ENCODE measurements around the gene ANKH.

Gene ANKH

DNA sequence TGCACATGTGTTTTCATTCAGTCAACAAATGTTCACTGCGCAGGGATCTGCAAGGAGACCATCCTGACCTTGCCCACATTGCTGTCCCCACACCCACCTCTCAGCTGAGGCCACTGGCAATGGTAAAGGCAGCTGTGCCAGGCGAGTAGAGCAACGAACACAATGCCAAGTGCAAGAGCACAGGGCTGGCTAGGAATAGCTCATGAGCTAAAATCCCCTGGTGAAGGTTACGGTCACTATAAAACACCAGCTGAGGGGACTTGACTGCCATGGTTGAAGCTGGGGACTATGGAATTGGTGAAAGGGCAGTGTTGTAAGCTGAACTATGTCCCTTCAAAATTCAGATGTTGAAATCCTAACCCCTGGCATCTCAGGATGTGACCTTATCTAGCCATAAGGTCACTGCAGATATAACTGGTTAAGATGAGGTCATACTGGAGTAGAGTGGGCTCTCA, 111.0 kb downstream of the ANKH start:
- no peak for DNase-seq (ENCODE audit: low read depth in 3 of 3)

DNA sequence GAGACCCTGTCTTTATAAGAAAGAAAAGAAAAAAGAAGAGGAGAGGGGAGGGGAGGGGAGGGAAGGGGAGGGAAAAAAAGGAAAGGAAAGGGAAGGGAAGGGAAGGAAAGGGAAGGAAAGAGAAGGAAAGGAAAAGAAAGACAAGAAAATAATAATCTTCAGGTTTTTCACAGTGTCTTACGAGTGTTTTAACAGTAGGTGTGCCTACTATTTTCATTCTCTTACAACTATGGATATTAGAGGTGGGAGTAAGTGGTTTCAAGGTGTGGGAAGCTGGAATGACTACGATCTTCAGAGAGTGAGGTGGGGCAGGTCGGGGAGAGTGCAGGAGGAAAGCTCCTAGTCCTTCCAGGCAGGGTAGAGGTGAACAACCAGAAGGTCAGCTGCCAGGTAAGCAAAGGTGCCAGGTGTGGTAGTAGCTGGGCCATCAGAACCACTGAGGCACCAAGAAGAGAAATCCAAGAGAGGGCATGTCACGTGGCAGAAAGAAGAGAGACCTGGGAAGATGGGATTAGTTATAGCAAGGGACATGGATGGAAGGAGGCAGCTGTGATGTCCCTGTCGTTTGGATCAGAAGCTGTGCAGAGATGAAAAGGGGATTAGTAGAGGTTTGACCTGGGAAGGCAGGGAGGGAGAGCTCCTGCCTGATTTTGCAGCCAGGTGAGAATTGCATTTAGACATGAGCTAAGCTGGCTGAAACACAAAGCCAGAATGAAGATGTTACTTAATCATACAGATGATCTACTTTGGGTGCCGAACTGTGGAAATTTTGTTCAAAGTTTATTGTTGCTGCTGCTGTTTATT, 111.6 kb downstream of the ANKH start:
- DNase-seq (ENCODE audit: low read depth in 3 of 3) = no peak

DNA sequence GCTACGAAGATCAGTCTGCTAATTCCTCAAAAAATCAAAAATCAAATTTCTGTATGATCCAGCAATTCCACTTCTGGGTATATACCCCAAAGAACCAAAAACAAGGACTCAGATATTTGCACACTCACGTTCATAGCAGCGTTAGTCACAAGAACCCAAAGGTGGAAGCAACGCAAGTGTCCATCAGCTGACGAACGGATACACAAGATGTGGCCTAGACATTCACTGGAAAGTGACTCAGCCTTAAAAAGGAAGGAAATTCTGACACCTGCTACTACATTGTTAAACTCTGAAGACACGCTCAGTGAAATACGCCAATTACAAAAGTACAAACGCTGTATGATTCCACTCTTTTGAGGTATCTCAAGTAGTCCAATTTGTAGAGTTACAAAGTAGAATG, 113.7 kb downstream of the ANKH start:
- no peak for DNase-seq (ENCODE audit: low read depth in 3 of 3)

DNA sequence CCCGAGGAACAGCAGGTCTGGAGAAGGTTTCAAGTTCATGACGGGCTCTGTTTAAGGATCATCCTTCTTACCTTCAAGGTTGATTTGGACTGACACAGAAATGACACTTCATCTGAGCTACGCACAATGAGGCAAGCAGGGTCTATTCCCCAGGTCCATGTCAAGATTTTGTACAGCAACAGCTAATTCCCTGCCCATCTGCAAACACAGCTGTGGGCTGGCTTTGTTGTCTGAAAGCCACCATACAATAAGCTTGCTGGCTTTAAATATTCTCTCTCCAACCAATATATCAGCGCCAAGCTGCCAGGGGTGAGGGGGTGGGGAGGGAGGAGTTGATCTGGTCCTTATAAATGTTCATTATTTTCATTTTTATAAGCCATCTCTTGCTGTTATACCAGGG, 115.1 kb downstream of the ANKH start:
- DNase-seq (ENCODE audit: low read depth in 3 of 3) = no peak

DNA sequence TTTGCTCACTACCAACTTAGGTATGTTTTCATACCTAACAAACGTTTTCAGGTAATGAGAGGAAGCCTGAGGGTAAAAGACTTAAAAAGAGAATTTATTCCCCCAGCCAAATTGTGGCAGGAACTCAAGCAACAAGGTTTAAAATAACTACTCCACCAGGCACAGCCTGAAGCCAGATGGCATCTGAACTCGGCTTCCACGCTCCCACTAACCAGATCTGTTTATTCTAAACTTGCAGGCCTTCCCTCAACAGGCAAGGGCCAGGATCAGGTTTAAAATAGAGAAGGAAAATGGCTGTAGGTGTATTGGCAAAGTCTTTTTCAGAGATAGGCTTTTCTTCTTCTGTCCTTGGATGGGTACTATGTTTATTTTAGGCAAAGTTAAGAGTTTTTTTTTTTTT, 117.6 kb downstream of the ANKH start:
- DNase-seq (ENCODE audit: low read depth in 3 of 3) = no peak

DNA sequence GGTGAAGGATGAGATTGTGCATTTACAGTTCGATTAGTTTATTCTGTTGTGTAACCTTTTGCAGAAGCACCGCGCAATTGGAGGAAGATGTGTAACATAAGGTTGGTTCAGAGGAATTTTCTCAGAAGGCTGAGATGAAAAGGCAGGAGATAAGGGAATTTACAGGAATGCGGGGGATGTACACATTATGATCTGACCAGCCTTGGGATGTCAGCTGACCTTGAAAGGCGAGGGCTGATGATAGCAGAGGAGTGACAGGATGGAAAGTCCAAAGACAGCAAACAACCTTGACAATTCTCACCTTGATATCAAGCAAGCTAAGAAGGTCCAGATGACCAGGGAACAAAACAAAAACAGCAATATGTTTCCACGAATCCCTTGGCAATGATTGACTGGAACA, 118.3 kb downstream of the ANKH start:
- no peak for DNase-seq (ENCODE audit: low read depth in 3 of 3)

DNA sequence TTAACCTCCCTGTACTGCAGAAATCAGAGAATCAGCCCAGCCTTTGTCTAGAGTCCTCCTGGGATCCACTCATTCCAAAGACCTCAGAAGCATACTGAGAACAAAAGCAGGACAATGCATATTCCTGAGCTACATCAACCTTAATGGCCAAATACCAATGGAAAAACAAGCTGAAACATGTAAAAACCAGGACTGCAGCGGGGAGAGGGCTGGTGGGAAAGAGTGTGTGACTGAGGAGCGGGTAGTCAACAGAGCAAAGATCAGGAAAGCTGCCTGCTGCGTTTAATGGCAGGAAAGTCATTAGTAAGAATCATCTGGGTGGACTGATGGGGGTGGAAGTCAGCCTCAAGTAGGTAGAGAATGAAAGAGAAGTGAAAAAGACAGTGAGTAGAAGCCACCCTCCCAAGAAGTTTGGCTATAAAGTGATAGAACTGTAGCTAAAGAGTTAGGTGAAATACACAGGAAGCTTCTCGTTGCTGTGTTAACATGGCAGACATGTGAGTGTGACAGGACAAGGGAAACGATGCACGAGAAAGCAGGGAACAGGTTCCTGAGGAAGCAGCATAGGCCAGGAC, 119.0 kb downstream of the ANKH start:
- no peak for DNase-seq (ENCODE audit: low read depth in 3 of 3)

DNA sequence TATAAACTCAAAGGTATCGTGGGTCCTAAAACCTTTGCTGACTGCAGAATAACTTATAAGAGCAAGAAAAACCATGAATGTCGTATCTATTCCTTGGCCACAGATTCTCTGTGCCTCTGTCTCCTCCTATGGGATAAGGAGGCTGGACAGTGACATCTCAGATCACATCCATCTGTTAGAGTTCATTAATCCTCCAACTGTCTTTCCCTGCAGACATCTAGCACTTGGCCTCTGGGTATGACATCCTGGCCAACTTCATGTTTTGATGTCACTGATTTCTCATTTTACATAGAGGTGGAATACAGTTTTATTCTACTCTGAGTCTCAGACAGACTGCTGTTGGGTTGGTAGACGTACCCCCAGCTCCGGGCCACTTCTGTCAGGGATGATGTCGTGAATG, 120.9 kb downstream of the ANKH start:
- no peak for DNase-seq (ENCODE audit: low read depth in 3 of 3)

DNA sequence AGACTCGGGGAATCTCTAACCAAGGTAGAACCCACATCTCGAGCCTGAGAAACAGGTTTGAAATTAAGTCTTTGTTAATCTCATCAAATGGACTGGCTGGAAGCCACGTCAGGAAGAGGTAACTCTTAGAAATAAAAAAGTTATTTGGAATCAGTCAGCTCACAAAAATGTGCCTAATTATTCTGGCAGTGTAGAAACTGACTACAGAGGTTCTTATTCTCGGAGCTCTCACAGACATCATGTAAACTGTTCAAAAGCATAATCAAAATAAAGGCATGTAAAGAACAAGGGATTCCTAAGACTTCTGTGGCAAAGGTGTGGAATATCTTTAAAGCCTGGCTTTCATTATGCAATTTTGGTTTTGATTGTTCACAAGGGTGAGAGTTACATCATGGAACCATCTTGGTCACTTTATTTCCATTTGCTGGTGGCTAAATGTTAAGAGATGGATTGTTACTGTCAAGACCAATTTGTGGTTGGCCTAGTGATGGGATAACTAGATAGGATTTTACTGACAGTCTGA, 121.9 kb downstream of the ANKH start:
- no peak for DNase-seq (ENCODE audit: low read depth in 3 of 3)

DNA sequence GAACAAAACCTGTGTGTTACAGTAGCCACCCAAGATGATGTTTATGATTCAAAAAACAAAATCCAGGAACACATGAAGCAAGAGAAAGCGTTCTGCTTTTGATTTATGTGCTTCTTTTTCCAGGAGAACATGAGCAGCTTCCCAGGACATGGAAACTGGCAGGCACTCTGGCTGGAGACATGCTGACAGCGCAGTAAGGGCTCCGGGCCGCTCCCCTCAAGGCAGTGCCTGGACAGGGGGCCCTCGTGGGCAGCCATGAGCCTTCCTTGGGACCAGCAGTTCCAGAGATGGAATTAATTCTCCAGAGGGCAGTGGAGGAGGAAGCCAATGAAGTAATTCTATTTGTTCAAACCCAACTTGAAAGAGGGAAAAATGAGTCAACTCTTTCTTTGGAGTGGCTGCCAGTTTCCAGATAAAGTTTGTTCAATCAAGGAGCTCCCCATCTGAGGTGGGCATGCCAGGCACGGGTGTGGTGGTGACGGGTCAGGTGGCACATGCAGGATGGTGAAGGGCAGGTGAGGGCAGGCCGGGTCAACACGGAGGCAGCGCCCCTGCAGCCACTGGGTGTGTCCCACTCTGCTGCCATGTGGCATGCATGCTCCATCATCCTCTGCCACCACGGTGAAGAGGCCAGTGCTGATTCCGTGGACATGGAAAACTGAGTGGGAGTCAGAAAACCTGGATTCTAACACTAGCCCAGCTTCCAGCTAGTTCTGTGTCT, 123.2 kb downstream of the ANKH start:
- no peak for DNase-seq (ENCODE audit: low read depth in 3 of 3)

DNA sequence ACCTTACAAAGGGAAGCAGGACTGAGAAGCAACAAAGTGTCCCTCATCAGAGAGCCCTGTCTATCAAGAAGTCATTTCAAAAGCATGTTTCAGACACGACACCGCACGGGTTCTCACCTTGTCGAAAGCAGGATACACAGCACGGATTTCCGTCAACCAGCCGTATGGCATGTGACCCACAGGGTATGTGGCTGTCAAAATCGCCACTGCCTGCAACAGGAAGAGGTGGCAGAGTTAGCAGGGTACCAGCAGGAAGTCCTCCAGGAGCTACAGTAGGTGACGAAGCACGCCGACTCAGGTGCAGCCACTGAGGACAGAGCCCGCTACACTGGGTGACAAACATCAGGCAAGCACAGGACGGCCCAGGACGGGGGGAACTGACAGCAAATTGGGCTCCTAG, 125.8 kb downstream of the ANKH start:
- DNase-seq (ENCODE audit: low read depth in 3 of 3) = no peak

DNA sequence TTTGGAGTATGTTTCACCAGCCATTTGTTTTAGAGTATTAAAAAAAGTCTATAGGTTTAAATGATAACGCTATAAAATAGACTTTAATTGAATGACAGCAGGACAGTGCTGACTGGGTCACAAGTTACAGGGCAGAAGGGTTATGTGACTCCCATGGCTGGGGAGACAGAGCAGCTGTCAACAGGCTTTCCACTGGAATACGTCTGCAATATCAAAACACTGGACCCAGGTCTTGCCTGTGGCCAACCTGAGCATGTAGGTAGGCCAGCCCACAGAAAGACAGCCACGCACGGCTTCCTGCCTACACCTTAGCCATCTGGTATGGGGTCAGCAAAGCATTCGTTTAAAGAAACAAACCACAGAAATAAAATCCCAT, 126.4 kb downstream of the ANKH start:
- DNase-seq (ENCODE audit: low read depth in 3 of 3) = no peak

DNA sequence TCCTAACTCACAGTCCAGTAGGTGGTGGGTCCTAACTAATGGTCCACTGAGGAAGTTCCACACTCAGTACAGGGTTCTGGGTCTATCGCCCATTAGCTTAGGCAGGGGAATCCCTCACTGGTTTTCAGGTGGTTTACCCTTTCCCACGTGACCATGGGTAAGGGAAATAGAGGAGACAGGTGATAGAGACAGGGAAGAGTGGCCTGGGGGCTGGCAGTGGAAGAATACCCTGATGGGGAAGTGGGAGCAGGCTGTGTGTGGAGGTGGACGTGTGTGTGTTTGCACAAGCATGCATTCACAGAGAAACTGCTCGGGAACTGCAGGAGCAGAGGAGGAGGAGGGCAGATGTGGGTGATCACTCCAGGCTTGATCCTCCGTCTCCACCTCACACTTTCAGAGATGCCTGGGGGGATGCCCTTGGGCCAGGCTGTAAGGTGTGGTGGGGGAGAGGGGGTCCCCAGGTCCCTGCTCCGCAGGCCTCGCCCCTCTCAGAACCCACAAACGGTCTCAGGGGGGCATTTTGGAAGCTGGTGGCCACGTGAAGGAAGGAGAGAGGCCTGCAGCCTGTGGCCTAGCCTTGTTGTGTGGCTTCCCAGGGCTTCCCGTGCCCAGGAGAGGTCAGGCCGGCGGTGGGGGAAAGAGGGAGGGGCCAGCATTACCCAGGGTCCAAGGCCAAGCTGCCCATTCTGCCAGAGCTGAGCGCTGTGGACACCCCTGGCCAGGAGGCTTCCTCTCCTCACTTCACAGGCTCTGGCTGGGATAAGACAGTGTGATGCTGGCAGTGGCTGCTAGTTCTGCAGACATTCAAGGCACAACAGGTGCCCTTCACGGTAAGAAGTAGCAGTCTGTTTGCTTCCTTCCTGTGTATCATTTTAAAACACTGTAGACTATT, 127.0 kb downstream of the ANKH start:
- no peak for DNase-seq (ENCODE audit: low read depth in 3 of 3)

DNA sequence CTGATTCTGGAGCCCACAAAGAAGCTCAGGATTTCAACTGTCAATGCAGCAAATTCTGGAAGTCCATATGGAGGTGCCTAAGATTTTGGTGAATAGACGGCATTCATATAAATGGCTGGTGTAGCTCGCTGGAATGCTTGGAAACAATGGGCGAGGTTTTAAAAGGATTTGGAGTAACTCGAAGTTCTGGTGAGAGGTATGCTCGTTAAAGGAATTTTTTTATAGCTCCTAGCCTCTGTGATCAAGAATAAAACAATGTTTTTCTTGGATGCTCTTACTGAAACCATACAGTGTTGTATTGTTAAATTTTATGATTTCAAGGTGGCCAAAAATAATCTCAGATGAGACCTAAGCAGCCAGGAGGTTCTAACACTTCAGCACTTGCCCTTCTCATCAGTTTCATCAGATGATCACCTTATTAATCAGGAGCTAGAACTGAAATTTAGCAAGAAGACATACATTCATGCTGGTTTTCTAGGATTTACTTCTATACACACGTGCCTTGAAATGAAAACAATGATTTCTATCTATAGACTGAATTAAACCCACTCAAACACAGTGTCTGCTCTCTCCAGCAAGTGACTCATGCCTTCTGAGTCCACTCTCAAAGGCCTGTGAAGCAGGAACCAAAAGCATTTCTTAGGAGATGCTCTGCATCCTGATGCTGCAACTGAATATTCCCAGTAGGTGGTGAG, 127.8 kb downstream of the ANKH start:
- no peak for DNase-seq (ENCODE audit: low read depth in 3 of 3)

DNA sequence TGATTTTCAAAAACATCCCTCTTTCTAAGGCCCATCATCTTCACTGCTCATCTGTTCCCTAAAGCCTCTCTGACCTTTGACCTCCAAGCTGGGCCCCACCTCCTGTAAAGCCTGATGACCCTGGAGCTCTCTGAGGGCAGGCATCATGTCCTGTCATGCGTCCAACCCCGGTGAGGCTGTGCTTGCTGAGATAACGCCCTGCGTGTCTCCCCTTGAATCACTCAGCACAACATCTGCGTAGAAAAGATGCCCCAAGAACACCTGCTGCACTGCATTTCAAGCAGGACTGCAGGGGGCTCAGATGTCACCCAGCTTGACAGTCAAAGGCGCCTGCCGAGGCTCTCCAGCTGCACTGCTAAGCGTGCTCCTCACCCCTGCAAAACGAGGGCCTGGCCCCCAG, 129.1 kb downstream of the ANKH start:
- no peak for DNase-seq (ENCODE audit: low read depth in 3 of 3)

DNA sequence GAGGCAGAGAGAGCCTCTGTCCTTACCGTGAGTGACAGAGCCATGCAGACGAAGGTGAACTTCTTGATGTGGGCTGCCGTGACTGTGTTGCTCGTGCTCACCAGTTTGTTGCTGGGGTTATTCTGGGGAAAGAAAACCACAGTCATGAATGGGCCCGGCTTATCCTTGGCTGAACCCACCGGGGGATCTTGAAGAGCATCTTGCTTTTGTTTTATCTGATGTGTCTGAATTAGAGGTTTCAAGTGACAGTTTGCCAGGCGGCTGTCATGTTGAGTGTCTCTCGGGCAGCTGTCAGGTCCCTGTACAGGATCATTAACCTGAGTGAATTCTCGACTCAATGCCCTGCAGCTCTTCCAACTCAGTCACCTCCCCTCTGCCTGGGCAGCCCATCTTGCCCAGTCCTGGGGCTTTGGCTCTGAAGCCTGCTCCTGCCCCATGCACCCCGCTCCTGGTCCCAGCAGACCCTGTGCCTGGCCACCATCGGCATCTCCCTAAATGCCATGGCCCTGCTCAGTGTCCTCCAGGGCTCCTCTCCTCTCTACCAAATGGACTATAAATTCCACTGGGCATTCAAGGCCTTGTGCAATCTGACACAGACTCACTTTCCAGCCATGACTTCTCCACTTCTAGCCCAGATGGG, 129.7 kb downstream of the ANKH start:
- no peak for DNase-seq (ENCODE audit: low read depth in 3 of 3)

DNA sequence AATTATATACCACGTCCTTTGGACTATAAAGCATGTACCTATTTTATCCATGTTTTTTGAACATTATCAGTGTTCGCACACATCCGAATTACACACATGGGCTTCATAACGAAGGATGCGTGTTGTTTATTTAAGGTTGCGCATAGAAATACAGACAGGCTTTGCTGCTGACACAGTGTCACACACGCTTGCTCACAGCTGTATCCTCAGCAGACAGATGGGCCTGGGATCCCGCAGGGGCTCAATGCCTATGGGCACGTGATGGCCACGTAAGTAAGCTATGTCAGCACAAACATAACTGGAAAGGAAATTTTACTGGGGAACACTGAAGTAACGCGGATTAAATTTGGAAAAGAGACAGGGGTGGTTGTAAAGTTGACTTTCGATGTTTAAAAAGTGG, 130.4 kb downstream of the ANKH start:
- no peak for DNase-seq (ENCODE audit: low read depth in 3 of 3)

DNA sequence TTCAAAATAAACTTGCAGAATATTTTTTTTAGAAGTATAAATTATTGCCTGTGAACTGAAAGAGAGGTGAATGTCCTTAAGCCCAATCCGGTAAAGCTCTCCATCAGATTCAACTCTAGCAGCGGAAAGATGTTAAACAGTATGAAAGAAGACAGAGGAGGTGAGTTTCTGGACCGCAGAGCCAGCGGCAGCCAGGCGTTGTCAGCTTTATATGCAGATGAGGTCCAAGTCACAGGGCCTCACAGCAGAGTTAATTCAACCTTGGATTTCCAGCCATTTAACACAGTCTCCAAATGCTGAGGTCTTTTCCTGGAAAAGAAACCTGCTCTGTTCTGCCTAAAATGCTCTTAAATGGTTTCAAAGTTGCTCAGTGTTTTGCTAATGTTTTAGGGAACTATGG, 131.6 kb downstream of the ANKH start:
- no peak for DNase-seq (ENCODE audit: low read depth in 3 of 3)

DNA sequence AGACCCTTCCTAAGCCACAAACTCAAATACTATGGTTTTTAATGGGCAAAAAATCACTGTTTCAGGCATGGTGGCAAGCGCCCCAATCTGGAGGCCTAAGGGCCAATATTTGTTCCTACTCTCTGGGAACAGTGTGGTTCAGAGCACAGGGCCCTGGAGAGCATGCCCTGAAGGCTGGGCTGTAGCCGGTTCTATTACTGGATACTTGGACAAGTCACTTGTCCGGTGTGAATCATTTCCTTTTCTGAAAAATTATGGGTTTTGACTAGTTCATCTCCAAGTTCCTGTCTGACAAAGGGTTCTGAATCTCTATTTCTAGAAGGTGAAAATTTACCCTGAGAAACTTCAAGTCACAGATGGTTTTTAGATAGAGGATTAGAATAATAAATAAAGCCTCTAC, 132.0 kb downstream of the ANKH start:
- DNase-seq (ENCODE audit: low read depth in 3 of 3) = no peak

DNA sequence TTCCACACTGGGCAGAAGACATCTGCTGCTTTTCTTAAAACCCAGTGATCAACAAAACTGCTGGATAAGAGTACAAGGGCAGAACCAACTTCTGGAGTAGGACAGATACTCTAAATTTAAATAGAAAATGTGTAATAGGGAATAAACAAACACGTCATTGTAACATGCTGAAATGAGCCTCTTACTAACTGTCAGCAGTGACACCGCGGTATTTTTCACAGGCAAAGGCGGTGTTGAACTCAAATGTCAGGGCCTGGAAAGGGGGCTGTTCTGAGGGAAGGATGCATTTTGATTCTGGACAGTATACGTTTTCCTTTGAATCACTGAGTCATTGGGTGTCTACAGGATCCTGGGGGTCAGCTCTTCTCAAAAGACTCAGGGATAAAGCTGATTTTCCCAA, 133.5 kb downstream of the ANKH start:
- no peak for DNase-seq (ENCODE audit: low read depth in 3 of 3)

DNA sequence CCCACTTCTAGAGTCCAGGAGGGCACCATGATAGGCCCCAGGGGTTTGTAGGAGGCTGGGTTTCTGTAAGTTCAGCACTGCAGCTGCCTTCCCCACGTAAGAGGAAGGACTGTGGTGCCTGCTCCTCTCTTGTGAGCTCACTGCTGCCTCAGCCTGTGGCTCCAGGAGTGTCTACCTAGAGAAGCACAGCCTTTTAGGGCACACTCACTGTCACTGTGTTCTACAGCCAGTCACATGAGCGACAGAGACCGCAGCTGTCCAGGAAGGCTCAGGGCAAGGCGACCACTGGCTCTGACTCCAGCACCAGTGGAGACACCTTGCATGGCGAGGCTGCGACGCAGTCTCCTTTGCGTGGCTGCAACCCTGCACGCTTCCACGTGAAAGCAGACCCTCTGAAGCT, 134.3 kb downstream of the ANKH start:
- DNase-seq (ENCODE audit: low read depth in 3 of 3) = no peak
